HepG2 (cell line): ENCODE measurements around the gene PLSCR5. TPM values are rescaled to one million over a fixed set of nuclear protein-coding genes. Genes with fewer than 3 reads are reported as not detected.

Experiments
- ATAC-seq: fragments of 200-7000 bp; cut with Tn5 transposase; 3 replicates; pipeline ENCODE4 v1.9.1; 2020; ENCODE audit warnings: mild to moderate bottlenecking, moderate library complexity
- BruUV-seq: library from RNA; stranded (reverse); fragments of 400-500 nt; replicated peaks from 2 replicates; lab custom pipeline; 2021; lab: Mats Ljungman, UMichigan
- CTCF ChIA-PET: fragments of 300-600 bp; formaldehyde crosslinking; extraction: SDS; loops from one replicate; lab custom pipeline; 2021; ENCODE audit warnings: low total read pairs, inconsistent platforms, low intra/inter-chr PET ratio; lab: Yijun Ruan, JAX
- POLR2A ChIA-PET: fragments of 350-600 bp; sonication (Branson Sonifier 250); formaldehyde crosslinking; loops from one replicate; lab custom pipeline; 2020; ENCODE audit warnings: antibody characterized with exemption, inconsistent platforms; lab: Yijun Ruan, JAX
- DNase-seq: peaks from one replicate; pipeline ENCODE4 v3.0.0-alpha.2; 2015; ENCODE audit warnings: low spot score
- FAIRE-seq: peaks from 3 replicates; lab custom pipeline; 2011; peaks lifted over from hg19 to GRCh38; lab: Jason Lieb, UNC
- H2AFZ ChIP-seq: one replicate; pipeline ENCODE4 v1.6.1; 2011; ENCODE audit warnings: low read length, inconsistent platforms
- H3K27ac ChIP-seq: fragments of 300-600 bp; 3 replicates; pipeline ENCODE4 v1.8.0; 2011; ENCODE audit warnings: mixed run types, mild to moderate bottlenecking, mixed read lengths, low read length, inconsistent platforms; ENCODE audit not compliant: insufficient read depth; ENCODE audit errors: extremely low read length
- H3K27me3 ChIP-seq, 2 experiments: fragments of 200-600 bp in 1 of 2; 2 replicates in 1 of 2; 3 replicates in 1 of 2; pipeline versions ENCODE4 v1.6.0 to v1.8.0; 2011; ENCODE audit warnings: low read length in 2 of 2, mild to moderate bottlenecking in 2 of 2, moderate library complexity in 2 of 2, inconsistent platforms in 1 of 2; ENCODE audit not compliant: insufficient read depth in 2 of 2, control insufficient read depth in 1 of 2
- H3K36me3 ChIP-seq, 2 experiments: fragments of 200-600 bp in 1 of 2; replicated peaks in 1 of 2; 2 replicates in 1 of 2; 3 replicates in 1 of 2; pipeline versions ENCODE4 v1.5.1 to v1.8.0; 2011; ENCODE audit warnings: low read length in 2 of 2, inconsistent platforms in 1 of 2; ENCODE audit not compliant: insufficient read depth in 2 of 2, control insufficient read depth in 1 of 2
- H3K4me1 ChIP-seq: 2 replicates; pipeline ENCODE4 v1.5.1; 2012; ENCODE audit warnings: low read length, inconsistent platforms; ENCODE audit not compliant: insufficient read depth
- H3K4me2 ChIP-seq: 2 replicates; pipeline ENCODE4 v1.6.0; 2011; ENCODE audit warnings: low read depth, low read length, inconsistent platforms
- H3K4me3 ChIP-seq, 3 experiments: fragments of 200-600 bp in 1 of 3; sonication (generic), shearing (Covaris generic) in 1 of 3; replicated peaks in 1 of 3; 2 replicates each; pipeline ENCODE4 v1.5.1; 2011 to 2016; ENCODE audit warnings: low read length in 3 of 3, inconsistent platforms in 2 of 3, low read depth in 2 of 3, mild to moderate bottlenecking in 2 of 3, control low read depth in 1 of 3, mixed read lengths in 1 of 3; ENCODE audit not compliant: insufficient read depth in 1 of 3
- H3K79me2 ChIP-seq: one replicate; pipeline ENCODE4 v1.6.1; 2011; ENCODE audit warnings: low read length, inconsistent platforms; ENCODE audit not compliant: insufficient read depth
- H3K9ac ChIP-seq: 2 replicates; pipeline ENCODE4 v1.6.0; 2011; ENCODE audit warnings: mild to moderate bottlenecking, low read depth, low read length, inconsistent platforms; ENCODE audit not compliant: insufficient read depth
- H3K9me3 ChIP-seq: 2 replicates; pipeline ENCODE4 v1.5.1; 2012; ENCODE audit warnings: mild to moderate bottlenecking, low read length
- H4K20me1 ChIP-seq: 2 replicates; pipeline ENCODE4 v1.6.0; 2011; ENCODE audit warnings: inconsistent platforms, mild to moderate bottlenecking, low read length, moderate library complexity; ENCODE audit not compliant: insufficient read depth
- EP300 ChIP-seq, 3 experiments: sonication (generic) in 1 of 3; formaldehyde crosslinking in 1 of 3; IDR thresholded peaks; 2 replicates each; pipeline versions ENCODE4 v1.5.1 to v1.6.1; 2011 to 2020; ENCODE audit warnings: low read depth in 2 of 3, low read length in 2 of 3, borderline replicate concordance in 1 of 3, improper control_type of control experiment in 1 of 3, mild to moderate bottlenecking in 1 of 3, missing genetic modification reagents in 1 of 3, moderate library complexity in 1 of 3
- FOSL1 ChIP-seq: sonication (generic); formaldehyde crosslinking; IDR thresholded peaks from 2 replicates; pipeline ENCODE4 v1.9.0; 2021; ENCODE audit warnings: missing genetic modification reagents, borderline replicate concordance
- WGBS: methylation state at CpG from one replicate; pipeline ENCODE4 v1.1.6; 2017; ENCODE audit warnings: low lambda C conversion rate; 5-methylcytosine and 5-hydroxymethylcytosine counted together
- in situ Hi-C: cut with HindIII; loops from 2 replicates; pipeline ENCODE4 v1.10.0; 2017; ENCODE audit warnings: low pct_unique_long_range_greater_than_20kb; ENCODE audit not compliant: extremely low pct_ligation_motif_present
- intact Hi-C: fragments of 100-400 bp; cut with micrococcal nuclease; formaldehyde crosslinking; loops from one replicate; pipeline ENCODE4 v1.10.0; 2022; ENCODE audit not compliant: unreplicated experiment
- polyA plus RNA-seq, 8 experiments: library from polyadenylated mRNA; depleted of rRNA in 3 of 8; stranded (reverse) in 7 of 8; unstranded in 1 of 8; fragments of >200 nt; fragmentation: Illumina TruSeq in 4 of 8; extraction: Trizol in 4 of 8; gene quantifications; 2 replicates each; pipeline versions ENCODE4 v1.2.1 to v1.2.3, GENCODE V29; 2011 to 2016; ENCODE audit warnings: low read depth in 4 of 8, missing spikeins in 1 of 8, mixed read lengths in 1 of 8; ENCODE audit not compliant: insufficient read depth in 1 of 8
- total RNA-seq, 5 experiments: library from RNA; depleted of rRNA; stranded (reverse); fragments of >200 nt; fragmentation: Illumina TruSeq; extraction: Trizol; gene quantifications; 2 replicates each; pipeline ENCODE4 v1.2.3, GENCODE V29; 2016; ENCODE audit warnings: low read depth in 1 of 5
- TF ChIP-seq, protein P1 (sequence below): sonication (generic); formaldehyde crosslinking; IDR thresholded peaks from 2 replicates; pipeline ENCODE4 v1.4.0; 2020; ENCODE audit warnings: missing genetic modification reagents, mild to moderate bottlenecking, borderline replicate concordance
- TF ChIP-seq, protein P2 (sequence below), 2 experiments: fragments of 450-650 bp in 1 of 2; sonication (generic) in 1 of 2; formaldehyde crosslinking in 1 of 2; IDR thresholded peaks; 2 replicates each; pipeline versions ENCODE4 v1.6.1 to v1.8.0; 2016 to 2022; ENCODE audit warnings: antibody characterized with exemption in 1 of 2, mild to moderate bottlenecking in 1 of 2, missing genetic modification reagents in 1 of 2

PLSCR5 gene
- total and polyA plus RNA-seq, 2 of the 13 experiments (the other 11 are each of a cell fraction or from before 2014, with no cell fraction given), result 0.50 TPM; not detected in 1

DNA sequence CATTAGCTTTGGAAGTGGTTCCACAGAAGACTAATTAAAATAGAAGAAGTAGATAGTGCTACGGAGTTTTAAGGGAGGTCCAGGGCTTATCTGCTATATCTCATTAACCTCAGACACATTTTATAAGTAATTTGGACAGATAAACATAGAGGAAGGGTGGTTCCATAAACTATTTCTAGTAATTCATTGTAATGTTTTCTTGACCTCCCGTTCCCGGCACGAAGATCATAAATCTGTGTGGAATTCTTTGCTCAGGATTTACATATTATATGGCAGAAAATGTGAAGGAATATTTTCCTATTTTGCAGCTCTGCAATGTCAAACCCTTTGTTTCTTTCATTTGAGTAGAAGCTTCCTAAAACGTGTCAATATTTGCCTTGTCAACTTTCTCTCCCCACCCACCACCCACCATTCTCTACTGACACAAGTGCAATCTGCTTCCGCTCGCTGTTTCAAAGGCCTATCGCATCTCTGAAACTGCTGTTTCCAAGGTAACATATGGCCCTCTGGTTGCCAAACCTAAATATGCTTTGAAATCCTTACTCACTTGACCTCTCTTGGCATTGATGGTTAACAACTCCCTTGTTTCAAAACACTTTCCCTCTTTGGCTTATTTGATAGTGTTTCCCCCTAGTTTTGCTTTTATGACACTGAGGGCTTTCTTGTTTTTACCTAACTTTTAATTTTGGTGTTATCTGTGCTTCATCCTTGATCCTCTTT lies 21.4 kb upstream of the PLSCR5 start:
- H3K27ac ChIP-seq, result peak overlapping the region; percentile 90
- TF ChIP-seq FOSL1 (CRISPR knock-in tag) (no peak), EP300 (IDR thresholded peaks at IDR 0.05; ENCODE audit: low read depth in 2 of 2, low read length in 2 of 2) (peak; percentile 77 to 99), EP300 (CRISPR knock-in tag; IDR thresholded peaks at IDR 0.05; ENCODE audit: borderline replicate concordance) (peak; percentile 96)
- TF ChIP-seq, protein P1, sequence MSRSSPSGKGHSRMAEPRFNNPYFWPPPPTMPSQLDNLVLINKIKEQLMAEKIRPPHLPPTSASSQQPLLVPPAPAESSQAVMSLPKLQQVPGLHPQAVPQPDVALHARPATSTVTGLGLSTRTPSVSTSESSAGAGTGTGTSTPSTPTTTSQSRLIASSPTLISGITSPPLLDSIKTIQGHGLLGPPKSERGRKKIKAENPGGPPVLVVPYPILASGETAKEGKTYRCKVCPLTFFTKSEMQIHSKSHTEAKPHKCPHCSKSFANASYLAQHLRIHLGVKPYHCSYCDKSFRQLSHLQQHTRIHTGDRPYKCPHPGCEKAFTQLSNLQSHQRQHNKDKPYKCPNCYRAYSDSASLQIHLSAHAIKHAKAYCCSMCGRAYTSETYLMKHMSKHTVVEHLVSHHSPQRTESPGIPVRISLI (CRISPR knock-in tag), result no peak
- TF ChIP-seq, protein P2, sequence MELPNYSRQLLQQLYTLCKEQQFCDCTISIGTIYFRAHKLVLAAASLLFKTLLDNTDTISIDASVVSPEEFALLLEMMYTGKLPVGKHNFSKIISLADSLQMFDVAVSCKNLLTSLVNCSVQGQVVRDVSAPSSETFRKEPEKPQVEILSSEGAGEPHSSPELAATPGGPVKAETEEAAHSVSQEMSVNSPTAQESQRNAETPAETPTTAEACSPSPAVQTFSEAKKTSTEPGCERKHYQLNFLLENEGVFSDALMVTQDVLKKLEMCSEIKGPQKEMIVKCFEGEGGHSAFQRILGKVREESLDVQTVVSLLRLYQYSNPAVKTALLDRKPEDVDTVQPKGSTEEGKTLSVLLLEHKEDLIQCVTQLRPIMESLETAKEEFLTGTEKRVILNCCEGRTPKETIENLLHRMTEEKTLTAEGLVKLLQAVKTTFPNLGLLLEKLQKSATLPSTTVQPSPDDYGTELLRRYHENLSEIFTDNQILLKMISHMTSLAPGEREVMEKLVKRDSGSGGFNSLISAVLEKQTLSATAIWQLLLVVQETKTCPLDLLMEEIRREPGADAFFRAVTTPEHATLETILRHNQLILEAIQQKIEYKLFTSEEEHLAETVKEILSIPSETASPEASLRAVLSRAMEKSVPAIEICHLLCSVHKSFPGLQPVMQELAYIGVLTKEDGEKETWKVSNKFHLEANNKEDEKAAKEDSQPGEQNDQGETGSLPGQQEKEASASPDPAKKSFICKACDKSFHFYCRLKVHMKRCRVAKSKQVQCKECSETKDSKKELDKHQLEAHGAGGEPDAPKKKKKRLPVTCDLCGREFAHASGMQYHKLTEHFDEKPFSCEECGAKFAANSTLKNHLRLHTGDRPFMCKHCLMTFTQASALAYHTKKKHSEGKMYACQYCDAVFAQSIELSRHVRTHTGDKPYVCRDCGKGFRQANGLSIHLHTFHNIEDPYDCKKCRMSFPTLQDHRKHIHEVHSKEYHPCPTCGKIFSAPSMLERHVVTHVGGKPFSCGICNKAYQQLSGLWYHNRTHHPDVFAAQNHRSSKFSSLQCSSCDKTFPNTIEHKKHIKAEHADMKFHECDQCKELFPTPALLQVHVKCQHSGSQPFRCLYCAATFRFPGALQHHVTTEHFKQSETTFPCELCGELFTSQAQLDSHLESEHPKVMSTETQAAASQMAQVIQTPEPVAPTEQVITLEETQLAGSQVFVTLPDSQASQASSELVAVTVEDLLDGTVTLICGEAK (IDR thresholded peaks at IDR 0.05), result no peak
- TF ChIP-seq, protein P2 (CRISPR knock-in tag; IDR thresholded peaks at IDR 0.05), result no peak; the same call in 1 of the 2 replicates

More for the DNA sequence above, 21.4 kb upstream of the PLSCR5 start:
- ChIA-PET CTCF (interaction anchor here (2.2 kb wide), 1 partner anchor 11 kb away, joined by 7 read pairs; no protein-coding TSS in a partner anchor), POLR2A (interaction anchor here (1.0 kb wide), 2 partner anchors 23 to 82 kb away, joined by 3 to 5 read pairs; partner anchors contain the start of gene PLSCR1)
- FAIRE-seq (peak; percentile 96), ATAC-seq (peak; percentile 100), DNase-seq (peak; percentile 99)
- BruUV-seq, result no TSS peak
- no peaks in the 10 kb centered on the region for H3K9me3 ChIP-seq
- H3K9ac ChIP-seq, result peak overlapping the region; percentile 70
- no peaks in the 10 kb centered on the region for H4K20me1 ChIP-seq
- peak overlapping the region; percentile 66 for H3K4me2 ChIP-seq
- intact Hi-C loops, result no loop called here
- no peaks in the 10 kb centered on the region for H3K79me2 ChIP-seq
- H3K27me3 ChIP-seq, result no peaks in the 10 kb centered on the region; a peak in 1 of 5 replicates
- H3K4me1 ChIP-seq, result peaks cover 41% of the 10 kb centered on the region
- peak overlapping the region in 2 of 3 experiments; percentile 42 to 46; a peak in 3 of 6 replicates for H3K4me3 ChIP-seq
- no peak overlapping the region for H2AFZ ChIP-seq
- H3K36me3 ChIP-seq, result no peaks in the 10 kb centered on the region
- 1% methylated on average over 8 of the region's 8 CpGs for WGBS
- in situ Hi-C loops, result loop anchor here (5.0 kb wide), 1 partner anchor 34 kb away; no protein-coding TSS in a partner anchor
